B cell (primary cell): Measurements from ENCODE around the gene RNF126. TPM values are rescaled to one million over a fixed set of nuclear protein-coding genes. Genes with fewer than 3 reads are reported as not detected.

Experiments
- ATAC-seq: fragments of 200-7000 bp; cut with Tn5 transposase; one replicate; pipeline ENCODE4 v1.10.0; 2021; ENCODE audit warnings: low read depth, mild to moderate bottlenecking, moderate number of reproducible peaks, moderate library complexity
- CTCF ChIA-PET: fragments of 350-600 bp; sonication (Branson Sonifier 250); formaldehyde crosslinking; loops from one replicate; lab custom pipeline; 2021; ENCODE audit warnings: antibody characterized with exemption, inconsistent platforms; lab: Charles Lee
- POLR2A ChIA-PET: fragments of 350-600 bp; sonication (Branson Sonifier 250); formaldehyde crosslinking; loops from one replicate; lab custom pipeline; 2021; ENCODE audit warnings: antibody characterized with exemption; lab: Charles Lee
- DNase-seq: peaks from one replicate; pipeline ENCODE4 v3.0.0; 2013
- H2AFZ ChIP-seq: 2 replicates; pipeline ENCODE4 v1.6.1; 2012; ENCODE audit warnings: mild to moderate bottlenecking, low read depth, low read length; ENCODE audit not compliant: insufficient read depth, poor library complexity, severe bottlenecking
- H3K27ac ChIP-seq, 2 donors: 1 replicate in 1 of 2; 2 replicates in 1 of 2; pipeline ENCODE4 v1.5.1; 2012 to 2013; ENCODE audit warnings: low read length in 2 of 2, mild to moderate bottlenecking in 2 of 2, moderate library complexity in 1 of 2
- H3K27me3 ChIP-seq, 4 experiments: fragments of 200-600 bp in 1 of 4; sonication (generic) in 1 of 4; replicated peaks in 1 of 4; 1 replicate in 2 of 4; 2 replicates in 2 of 4; pipeline versions ENCODE4 v1.6.1 to v1.7.0; 2013 to 2016; ENCODE audit warnings: low read length in 3 of 4, mild to moderate bottlenecking in 2 of 4, mixed read lengths in 1 of 4, moderate library complexity in 1 of 4; ENCODE audit not compliant: insufficient read depth in 4 of 4, control insufficient read depth in 3 of 4; ENCODE audit errors: control extremely low read depth in 1 of 4
- H3K36me3 ChIP-seq, 2 experiments: replicated peaks in 1 of 2; 1 replicate in 1 of 2; 2 replicates in 1 of 2; pipeline versions ENCODE4 v1.6.1 to v1.7.1; 2013; ENCODE audit warnings: low read length in 1 of 2; ENCODE audit not compliant: insufficient read depth in 2 of 2, control insufficient read depth in 1 of 2; ENCODE audit errors: control extremely low read depth in 1 of 2, extremely low read depth in 1 of 2
- H3K4me1 ChIP-seq, 2 donors: fragments of 200-600 bp in 1 of 2; sonication (generic) in 1 of 2; 1 replicate in 1 of 2; 2 replicates in 1 of 2; pipeline versions ENCODE4 v1.5.1 to v1.6.1; 2013 to 2017; ENCODE audit warnings: low read length in 2 of 2; ENCODE audit not compliant: control insufficient read depth in 2 of 2, insufficient read depth in 2 of 2
- H3K4me2 ChIP-seq: replicated peaks from 2 replicates; pipeline ENCODE3; 2012; ENCODE audit warnings: mild to moderate bottlenecking, low read depth, low read length; ENCODE audit not compliant: poor library complexity, severe bottlenecking
- H3K4me3 ChIP-seq, 5 experiments: fragments of 200-600 bp in 1 of 5; sonication (generic) in 1 of 5; 1 replicate in 3 of 5; 2 replicates in 2 of 5; pipeline versions ENCODE4 v1.5.1 to v1.7.0; 2011 to 2016; ENCODE audit warnings: low read length in 4 of 5, mild to moderate bottlenecking in 4 of 5, low read depth in 2 of 5, control low read depth in 1 of 5, moderate library complexity in 1 of 5; ENCODE audit not compliant: insufficient read depth in 1 of 5; ENCODE audit errors: control extremely low read depth in 1 of 5, extremely low read depth in 1 of 5
- H3K79me2 ChIP-seq: fragments of 200-600 bp; sonication (generic); one replicate; pipeline ENCODE4 v1.6.0; 2016; ENCODE audit warnings: low read length; ENCODE audit not compliant: control insufficient read depth, insufficient read depth
- H3K9ac ChIP-seq: fragments of 200-600 bp; sonication (generic); 2 replicates; pipeline ENCODE4 v1.6.1; 2017; ENCODE audit warnings: mild to moderate bottlenecking, low read length, moderate library complexity
- H3K9me3 ChIP-seq, 3 donors: one replicate each; pipeline versions ENCODE4 v1.6.1 to v1.7.1; 2013; ENCODE audit warnings: low read length in 2 of 3; ENCODE audit not compliant: control insufficient read depth in 2 of 3, insufficient read depth in 1 of 3; ENCODE audit errors: control extremely low read depth in 1 of 3
- H4K20me1 ChIP-seq: 2 replicates; pipeline ENCODE4 v1.6.0; 2012; ENCODE audit warnings: mild to moderate bottlenecking, low read length; ENCODE audit not compliant: insufficient read depth, control insufficient read depth, poor library complexity, severe bottlenecking
- H3K27ac Mint-ChIP-seq: one replicate; pipeline ENCODE4 v1.8.0; 2021; ENCODE audit warnings: mixed read lengths
- H3K27me3 Mint-ChIP-seq: one replicate; pipeline ENCODE4 v1.8.0; 2021; ENCODE audit warnings: mixed read lengths
- H3K4me1 Mint-ChIP-seq: one replicate; pipeline ENCODE4 v1.8.0; 2021; ENCODE audit warnings: mixed read lengths
- H3K4me3 Mint-ChIP-seq: one replicate; pipeline ENCODE4 v1.8.0; 2021; ENCODE audit warnings: mixed read lengths
- H3K9me3 Mint-ChIP-seq: one replicate; pipeline ENCODE4 v1.8.0; 2022; ENCODE audit warnings: mixed read lengths; ENCODE audit not compliant: insufficient read depth
- EZH2 ChIP-seq: IDR thresholded peaks from 2 replicates; pipeline ENCODE4 v1.6.1; 2012; ENCODE audit warnings: borderline replicate concordance, low read depth, mild to moderate bottlenecking, moderate library complexity, low read length; ENCODE audit not compliant: insufficient read depth, poor library complexity, severe bottlenecking
- WGBS: methylation state at CpG from one replicate; pipeline ENCODE4 v1.1.5; 2013; ENCODE audit warnings: missing lambda C conversion rate; ENCODE audit not compliant: insufficient coverage; 5-methylcytosine and 5-hydroxymethylcytosine counted together
- intact Hi-C: fragments of 100-400 bp; cut with micrococcal nuclease; formaldehyde crosslinking; loops from one replicate; pipeline ENCODE4 v1.10.0; 2022
- polyA plus RNA-seq: library from polyadenylated mRNA; depleted of rRNA; stranded (reverse); fragments of >200 nt; gene quantifications from 2 replicates; pipeline ENCODE4 v1.2.3, GENCODE V29; 2012
- total RNA-seq, 2 donors: library from RNA; stranded (reverse); fragments of 120-200 nt in 1 of 2; gene quantifications; 1 replicate in 1 of 2; 2 replicates in 1 of 2; pipeline versions ENCODE4 v1.2.3 to v1.2.4, GENCODE V29; 2013 to 2022
- TF ChIP-seq, protein P1 (sequence below): fragments of 200-600 bp; IDR thresholded peaks from one replicate; pipeline ENCODE4 v1.8.0; 2022; ENCODE audit warnings: antibody characterized with exemption, mild to moderate bottlenecking

RNF126 gene
- total and polyA plus RNA-seq, 2 donors (not counting 1 experiment from before 2014, with no cell fraction given), result 74.3 to 118 TPM

DNA sequence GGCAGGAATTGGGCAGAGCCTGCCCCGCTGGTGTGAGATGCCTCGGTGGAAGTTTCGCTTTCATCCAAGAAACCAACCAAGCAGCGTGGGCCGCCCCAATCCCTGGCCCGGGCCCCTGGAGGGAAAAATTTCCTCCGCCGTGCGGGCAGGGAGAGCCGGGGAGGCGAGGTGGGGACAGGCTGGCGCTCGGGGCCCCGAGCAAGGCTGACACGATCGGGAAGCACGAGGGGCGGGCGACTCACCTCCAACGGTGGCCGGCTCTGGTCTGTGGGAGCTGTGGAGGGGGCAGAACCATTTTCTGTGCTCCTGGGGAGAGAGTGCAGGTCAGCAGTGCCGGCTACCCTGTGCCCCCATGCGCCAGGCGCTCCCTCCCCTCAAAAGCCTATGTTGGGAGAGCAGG lies 11.0 kb downstream of the RNF126 start:
- peaks cover 22% of the 10 kb centered on the region for H3K4me1 Mint-ChIP-seq
- no peaks in the 10 kb centered on the region for H3K9me3 Mint-ChIP-seq
- intact Hi-C loops, result no loop called here
- Histone ChIP-seq H3K4me3 (no peak overlapping the region), H3K9me3 (no peaks in the 10 kb centered on the region), H3K36me3 (peaks cover 0 to 53% of the 10 kb centered on the region in 2 experiments), H3K4me2 (no peak overlapping the region), H3K4me1 (peaks cover 0 to 5% of the 10 kb centered on the region in 2 donors), H3K79me2 (peaks cover 70% of the 10 kb centered on the region), H3K9ac (no peak overlapping the region), H3K27ac (no peak overlapping the region), H2AFZ (no peak overlapping the region), H4K20me1 (peaks cover 95% of the 10 kb centered on the region), H3K27me3 (no peaks in the 10 kb centered on the region)
- no peak overlapping the region for H3K27ac Mint-ChIP-seq
- DNase-seq (no peak), ATAC-seq (no peak)
- no peak for TF ChIP-seq EZH2
- TF ChIP-seq, protein P1, sequence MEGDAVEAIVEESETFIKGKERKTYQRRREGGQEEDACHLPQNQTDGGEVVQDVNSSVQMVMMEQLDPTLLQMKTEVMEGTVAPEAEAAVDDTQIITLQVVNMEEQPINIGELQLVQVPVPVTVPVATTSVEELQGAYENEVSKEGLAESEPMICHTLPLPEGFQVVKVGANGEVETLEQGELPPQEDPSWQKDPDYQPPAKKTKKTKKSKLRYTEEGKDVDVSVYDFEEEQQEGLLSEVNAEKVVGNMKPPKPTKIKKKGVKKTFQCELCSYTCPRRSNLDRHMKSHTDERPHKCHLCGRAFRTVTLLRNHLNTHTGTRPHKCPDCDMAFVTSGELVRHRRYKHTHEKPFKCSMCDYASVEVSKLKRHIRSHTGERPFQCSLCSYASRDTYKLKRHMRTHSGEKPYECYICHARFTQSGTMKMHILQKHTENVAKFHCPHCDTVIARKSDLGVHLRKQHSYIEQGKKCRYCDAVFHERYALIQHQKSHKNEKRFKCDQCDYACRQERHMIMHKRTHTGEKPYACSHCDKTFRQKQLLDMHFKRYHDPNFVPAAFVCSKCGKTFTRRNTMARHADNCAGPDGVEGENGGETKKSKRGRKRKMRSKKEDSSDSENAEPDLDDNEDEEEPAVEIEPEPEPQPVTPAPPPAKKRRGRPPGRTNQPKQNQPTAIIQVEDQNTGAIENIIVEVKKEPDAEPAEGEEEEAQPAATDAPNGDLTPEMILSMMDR, result no peak
- H3K27me3 Mint-ChIP-seq, result no peaks in the 10 kb centered on the region
- H3K4me3 Mint-ChIP-seq, result no peak overlapping the region
- ChIA-PET CTCF (no interaction called here), POLR2A (no interaction called here)
- 95% methylated on average over 24 of the region's 24 CpGs for whole genome bisulfite sequencing

DNA sequence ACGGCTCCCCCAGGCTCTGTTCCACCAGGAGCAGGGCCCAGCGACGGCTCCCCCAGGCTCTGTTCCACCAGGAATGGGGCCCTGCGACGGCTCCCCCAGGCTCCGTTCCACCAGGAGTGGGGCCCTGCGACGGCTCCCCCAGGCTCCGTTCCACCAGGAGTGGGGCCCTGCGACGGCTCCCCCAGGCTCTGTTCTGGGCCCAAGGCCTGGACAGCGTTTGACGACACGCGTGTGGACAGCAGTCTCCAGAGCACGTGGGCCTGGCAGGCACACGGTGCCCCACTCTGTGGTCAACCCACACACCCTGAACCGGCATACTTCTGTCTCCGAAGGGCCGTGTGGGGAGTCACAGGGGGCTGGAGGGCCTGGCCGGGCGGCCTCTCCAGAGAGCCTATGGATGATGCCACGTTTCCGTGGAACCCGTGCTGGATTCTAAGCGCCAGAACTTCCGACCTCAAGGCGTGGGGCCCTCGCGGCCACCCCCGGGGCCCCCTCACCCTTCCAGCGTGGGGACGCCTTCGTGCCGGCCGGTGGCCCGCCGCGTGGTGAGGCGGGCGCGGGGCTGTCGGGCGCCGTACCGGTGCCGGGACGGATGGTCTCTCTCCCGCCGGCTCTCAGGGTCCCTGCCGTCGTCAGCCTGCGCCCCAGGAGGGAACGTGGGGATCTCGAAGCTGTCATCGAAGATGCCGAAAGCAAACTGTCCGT lies 11.7 kb downstream of the RNF126 start:
- Histone ChIP-seq H3K79me2 (peaks cover 62% of the 10 kb centered on the region), H4K20me1 (peaks cover 95% of the 10 kb centered on the region), H3K27me3 (no peaks in the 10 kb centered on the region), H3K4me1 (peaks cover 0 to 5% of the 10 kb centered on the region in 2 donors), H2AFZ (no peak overlapping the region), H3K36me3 (peaks cover 0 to 55% of the 10 kb centered on the region in 2 experiments), H3K4me2 (no peak overlapping the region), H3K9me3 (no peaks in the 10 kb centered on the region), H3K27ac (no peak overlapping the region), H3K4me3 (no peak overlapping the region), H3K9ac (no peak overlapping the region)
- ChIA-PET CTCF (no interaction called here), POLR2A (no interaction called here)
- no peak overlapping the region for H3K27ac Mint-ChIP-seq
- H3K9me3 Mint-ChIP-seq, result no peaks in the 10 kb centered on the region
- DNase-seq (no peak), ATAC-seq (no peak)
- WGBS, result 96% methylated on average over 58 of the region's 58 CpGs
- H3K4me1 Mint-ChIP-seq, result peaks cover 19% of the 10 kb centered on the region
- intact Hi-C loops, result no loop called here
- TF ChIP-seq, protein P1, result no peak
- TF ChIP-seq EZH2, result no peak
- no peaks in the 10 kb centered on the region for H3K27me3 Mint-ChIP-seq
- no peak overlapping the region for H3K4me3 Mint-ChIP-seq
